Measurements from ENCODE around the gene R3HDM2.
"Not testable (repeated sequence)": the region's sequence is repeated elsewhere in the genome, so short reads cannot be mapped to it uniquely, and the experiment has no call there.

- TF ChIP-seq POLR2A, CTCF (IDR thresholded peaks at IDR 0.05): not testable (repeated sequence)
Observed at GRCh38 chr12:57402156-57402555, 28.7 kb downstream of the R3HDM2 start.
